GM12878 (cell line): Measurements from ENCODE around the gene UGT2B28. TPM values are rescaled to one million over a fixed set of nuclear protein-coding genes. Genes with fewer than 3 reads are reported as not detected.

Experiments
- ATAC-seq: fragments of 200-7000 bp; cut with Tn5 transposase; 3 replicates; pipeline ENCODE4 v1.9.1; 2020; ENCODE audit warnings: mild to moderate bottlenecking, moderate library complexity
- BruUV-seq: library from RNA; stranded (reverse); fragments of 400-500 nt; replicated peaks from 2 replicates; lab custom pipeline; 2021; lab: Mats Ljungman, UMichigan
- CTCF ChIA-PET: fragments of 300-600 bp; sonication (Branson Sonifier 250); formaldehyde crosslinking; extraction: SDS; loops from one replicate; lab custom pipeline; 2021; ENCODE audit warnings: inconsistent platforms; lab: Yijun Ruan, JAX
- POLR2A ChIA-PET: fragments of 350-600 bp; formaldehyde crosslinking; extraction: SDS; loops from one replicate; lab custom pipeline; 2021; ENCODE audit warnings: inconsistent platforms; lab: Charles Lee
- RAD21 ChIA-PET: fragments of 300-600 bp; sonication (Branson Sonifier 250); formaldehyde crosslinking; loops from one replicate; lab custom pipeline; 2023; ENCODE audit warnings: antibody characterized with exemption; ENCODE audit not compliant: unreplicated experiment; lab: Charles Lee
- SMC1A ChIA-PET: fragments of 300-600 bp; sonication (Branson Sonifier 250); formaldehyde crosslinking; loops from one replicate; lab custom pipeline; 2023; ENCODE audit not compliant: unreplicated experiment, uncharacterized antibody; lab: Charles Lee
- DNase-seq: peaks from one replicate; pipeline ENCODE4 v3.0.0-alpha.2; 2011; ENCODE audit warnings: low read depth, low spot score
- FAIRE-seq: peaks from 3 replicates; lab custom pipeline; 2011; peaks lifted over from hg19 to GRCh38; lab: Jason Lieb, UNC
- H2AFZ ChIP-seq: 2 replicates; pipeline ENCODE4 v1.6.0; 2011; ENCODE audit warnings: low read depth, low read length, control low read depth; ENCODE audit not compliant: control insufficient read depth
- H3K27ac ChIP-seq: 2 replicates; pipeline ENCODE4 v1.5.1; 2011; ENCODE audit warnings: control low read depth; ENCODE audit not compliant: control insufficient read depth, insufficient read depth
- H3K27me3 ChIP-seq, 2 experiments: replicated peaks in 1 of 2; 2 replicates each; pipeline versions ENCODE4 v1.6.0 to v1.6.1; 2011; ENCODE audit warnings: low read length in 1 of 2; ENCODE audit not compliant: control insufficient read depth in 2 of 2, insufficient read depth in 2 of 2
- H3K36me3 ChIP-seq, 2 experiments: 2 replicates each; pipeline ENCODE4 v1.5.1; 2011; ENCODE audit warnings: low read length in 1 of 2; ENCODE audit not compliant: control insufficient read depth in 2 of 2, insufficient read depth in 2 of 2
- H3K4me1 ChIP-seq: 2 replicates; pipeline ENCODE4 v1.6.1; 2011; ENCODE audit warnings: mild to moderate bottlenecking, low read length, moderate library complexity, mixed read lengths; ENCODE audit not compliant: control insufficient read depth, insufficient read depth
- H3K4me2 ChIP-seq: 2 replicates; pipeline ENCODE4 v1.6.0; 2011; ENCODE audit warnings: control low read depth; ENCODE audit not compliant: control insufficient read depth, insufficient read depth
- H3K4me3 ChIP-seq: fragments of 200-600 bp; sonication (generic); 2 replicates; pipeline ENCODE4 v1.5.1; 2016
- H3K79me2 ChIP-seq: 2 replicates; pipeline ENCODE4 v1.6.0; 2011; ENCODE audit warnings: low read length; ENCODE audit not compliant: control insufficient read depth, insufficient read depth
- H3K9ac ChIP-seq: 2 replicates; pipeline ENCODE4 v1.8.0; 2011; ENCODE audit warnings: low read length, control low read depth, mixed read lengths; ENCODE audit not compliant: control insufficient read depth, insufficient read depth
- H3K9me3 ChIP-seq: replicated peaks from 3 replicates; pipeline ENCODE4 v1.5.1; 2011; ENCODE audit warnings: mild to moderate bottlenecking, low read length; ENCODE audit not compliant: control insufficient read depth, insufficient read depth
- H4K20me1 ChIP-seq: 2 replicates; pipeline ENCODE4 v1.6.0; 2011; ENCODE audit not compliant: control insufficient read depth, insufficient read depth
- ASH2L ChIP-seq: fragments of 300-600, 200-600 bp; sonication (generic); IDR thresholded peaks from 2 replicates; pipeline ENCODE4 v1.6.1; 2017; ENCODE audit warnings: low read depth, mild to moderate bottlenecking, borderline replicate concordance
- BHLHE40 ChIP-seq, 2 experiments: fragments of 450-650 bp in 1 of 2; IDR thresholded peaks; 2 replicates each; pipeline ENCODE4 v1.6.1; 2011 to 2017; ENCODE audit warnings: low read depth in 2 of 2, borderline replicate concordance in 1 of 2, improper control_type of control experiment in 1 of 2, low read length in 1 of 2, mild to moderate bottlenecking in 1 of 2
- CHD4 ChIP-seq: fragments of 200-600 bp; sonication (generic); IDR thresholded peaks from 2 replicates; pipeline ENCODE4 v1.6.1; 2016; ENCODE audit warnings: mild to moderate bottlenecking
- E2F8 ChIP-seq: fragments of 450-650 bp; IDR thresholded peaks from 2 replicates; pipeline ENCODE4 v1.6.1; 2018; ENCODE audit warnings: mild to moderate bottlenecking, low read depth, moderate library complexity; ENCODE audit not compliant: partially characterized antibody
- MLLT1 ChIP-seq: fragments of 450-650 bp; IDR thresholded peaks from 2 replicates; pipeline ENCODE4 v1.6.1; 2016; ENCODE audit warnings: mild to moderate bottlenecking
- MYB ChIP-seq: fragments of 150-350 bp; IDR thresholded peaks from 2 replicates; pipeline ENCODE4 v1.6.1; 2014; ENCODE audit warnings: mild to moderate bottlenecking, low read depth, low read length, borderline replicate concordance
- NFXL1 ChIP-seq: fragments of 450-650 bp; IDR thresholded peaks from 2 replicates; pipeline ENCODE4 v1.6.1; 2017; ENCODE audit warnings: antibody characterized with exemption, mild to moderate bottlenecking, borderline replicate concordance
- RCOR1 ChIP-seq: conservative IDR thresholded peaks from 2 replicates; pipeline ENCODE4 v1.6.1; 2012; ENCODE audit warnings: low read depth, low read length, improper control_type of control experiment
- SUZ12 ChIP-seq: fragments of 200-600 bp; sonication (generic); IDR thresholded peaks from one replicate; pipeline ENCODE4 v1.6.1; 2018; ENCODE audit warnings: antibody characterized with exemption, mild to moderate bottlenecking; ENCODE audit not compliant: unreplicated experiment
- ZBTB33 ChIP-seq: fragments of 450-650 bp; IDR thresholded peaks from 2 replicates; pipeline ENCODE4 v1.6.1; 2017; ENCODE audit warnings: mild to moderate bottlenecking
- WGBS: methylation state at CpG from one replicate; pipeline ENCODE4 v1.1.6; 2016; ENCODE audit warnings: low lambda C conversion rate; ENCODE audit not compliant: insufficient replicate concordance, insufficient coverage; ENCODE audit errors: missing lambda C conversion rate; 5-methylcytosine and 5-hydroxymethylcytosine counted together
- in situ Hi-C: fragments of 300-500 bp; cut with MboI; formaldehyde crosslinking; loops from 9 replicates; pipeline ENCODE4 v1.14.3; 2018; ENCODE audit warnings: mixed read lengths
- intact Hi-C: fragments of 100-400 bp; cut with micrococcal nuclease; formaldehyde crosslinking; loops from one replicate; pipeline ENCODE4 v1.14.2; 2022; ENCODE audit not compliant: unreplicated experiment
- polyA plus RNA-seq, 11 experiments: library from polyadenylated mRNA; depleted of rRNA in 4 of 11; unstranded in 6 of 11; stranded (reverse) in 5 of 11; fragments of >200 nt; fragmentation: Nextera tagmentation in 4 of 11; fragmentation: Illumina TruSeq in 1 of 11; extraction: Ambion mirVana in 4 of 11; extraction: Trizol in 1 of 11; gene quantifications; 1 replicate in 1 of 11; 2 replicates in 10 of 11; pipeline versions ENCODE4 v1.2.1 to v1.2.3, GENCODE V29; 2011 to 2016; ENCODE audit warnings: inconsistent platforms in 2 of 11, missing spikeins in 2 of 11, low read depth in 1 of 11
- total RNA-seq, 4 experiments: library from RNA; depleted of rRNA in 3 of 4; stranded (reverse); fragments of >200 nt in 3 of 4; fragmentation: Illumina TruSeq in 1 of 4; extraction: Trizol in 1 of 4; gene quantifications; 2 replicates each; pipeline versions ENCODE4 v1.2.1 to v1.2.3, GENCODE V29; 2013 to 2021

The UGT2B28 gene
- total and polyA plus RNA-seq, 10 of the 15 experiments (the other 5 are each of a cell fraction or from before 2014, with no cell fraction given) = not detected

GRCh38 chr4:69323284-69323683 is 43.0 kb downstream of the UGT2B28 start:
- no peak overlapping the region for H2AFZ ChIP-seq
- SMC1A ChIA-PET = no interaction called here
- no peaks in the 10 kb centered on the region for H3K27me3 ChIP-seq
- FAIRE-seq (no peak), ATAC-seq (no peak), DNase-seq (no peak)
- TF ChIP-seq CHD4 (no peak), SUZ12 (no peak), ZBTB33 (no peak)
- no peak overlapping the region for H3K4me3 ChIP-seq
- no peaks in the 10 kb centered on the region for H3K9me3 ChIP-seq
- no peaks in the 10 kb centered on the region for H4K20me1 ChIP-seq
- in situ Hi-C loops = loop anchor here (25.0 kb wide), 1 partner anchor 289 kb away; no protein-coding TSS in a partner anchor
- no peak overlapping the region for H3K9ac ChIP-seq
- WGBS = 0% methylated on average over 2 of the region's 2 CpGs
- H3K36me3 ChIP-seq = no peaks in the 10 kb centered on the region
- no peaks in the 10 kb centered on the region for H3K79me2 ChIP-seq
- H3K4me1 ChIP-seq = no peaks in the 10 kb centered on the region
- BruUV-seq = no TSS peak
- intact Hi-C loops = no loop called here
- CTCF ChIA-PET = no interaction called here
- RAD21 ChIA-PET = no interaction called here
- POLR2A ChIA-PET = no interaction called here
- no peak overlapping the region for H3K27ac ChIP-seq
- H3K4me2 ChIP-seq = no peak overlapping the region

- no peak for ATAC-seq
- FAIRE-seq = no peak
- POLR2A ChIA-PET = no interaction called here
- Histone ChIP-seq H3K4me3 (no peak overlapping the region), H3K27me3 (no peaks in the 10 kb centered on the region), H3K27ac (no peak overlapping the region), H3K36me3 (no peaks in the 10 kb centered on the region), H4K20me1 (no peaks in the 10 kb centered on the region), H3K4me2 (no peak overlapping the region), H3K9me3 (no peaks in the 10 kb centered on the region), H3K4me1 (no peaks in the 10 kb centered on the region), H3K79me2 (no peaks in the 10 kb centered on the region), H2AFZ (no peak overlapping the region), H3K9ac (no peak overlapping the region)
- CTCF ChIA-PET = no interaction called here
- SMC1A ChIA-PET = no interaction called here
- in situ Hi-C loops = no loop called here
- intact Hi-C loops = no loop called here
- no TSS peak for BruUV-seq
- DNase-seq = no peak
- 90% methylated on average over 3 of the region's 4 CpGs for WGBS
- RAD21 ChIA-PET = no interaction called here
- no peak for TF ChIP-seq RCOR1
- no peak for TF ChIP-seq NFXL1
- no peak for TF ChIP-seq ASH2L
- TF ChIP-seq MLLT1 = no peak
- no peak for TF ChIP-seq BHLHE40 (IDR thresholded peaks at IDR 0.05; ENCODE audit: borderline replicate concordance in 1 of 2, low read depth in 2 of 2, low read length in 1 of 2)
- TF ChIP-seq MYB = no peak
- TF ChIP-seq E2F8 = no peak
Observed at GRCh38 chr4:69330345-69331047, 50.2 kb downstream of the UGT2B28 start.
